Suppressor macrophage treated with lipopolysaccharide for 1 hour (primary cell): ENCODE data around the gene CTDSP2.
"Not testable (repeated sequence)": the region's sequence is repeated elsewhere in the genome, so short reads cannot be mapped to it uniquely, and the experiment has no call there.

Experiments
- DNase-seq, 3 donors: peaks; one replicate each; pipeline ENCODE4 v3.0.0-alpha.2; 2020 to 2022

CTDSP2 gene

DNA sequence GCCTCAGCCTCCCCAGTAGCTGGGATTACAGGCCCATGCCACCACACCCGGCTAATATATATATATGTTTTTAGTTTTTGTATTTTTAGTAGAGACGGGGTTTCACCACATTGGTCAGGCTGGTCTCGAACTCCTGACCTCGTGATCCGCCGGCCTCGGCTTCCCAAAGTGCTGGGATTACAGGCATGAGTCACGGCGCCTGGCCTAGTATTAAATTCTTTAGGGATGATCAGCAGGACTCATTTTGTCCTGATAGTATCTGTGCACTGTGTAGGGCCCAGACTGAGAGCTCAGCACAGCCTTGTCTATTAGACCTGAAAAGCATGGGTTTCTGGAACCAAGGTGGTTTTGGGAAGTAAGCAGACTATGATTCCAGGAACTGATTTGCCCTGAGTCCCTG lies 34.5 kb upstream of the CTDSP2 start:
- DNase-seq = not testable (repeated sequence)

DNA sequence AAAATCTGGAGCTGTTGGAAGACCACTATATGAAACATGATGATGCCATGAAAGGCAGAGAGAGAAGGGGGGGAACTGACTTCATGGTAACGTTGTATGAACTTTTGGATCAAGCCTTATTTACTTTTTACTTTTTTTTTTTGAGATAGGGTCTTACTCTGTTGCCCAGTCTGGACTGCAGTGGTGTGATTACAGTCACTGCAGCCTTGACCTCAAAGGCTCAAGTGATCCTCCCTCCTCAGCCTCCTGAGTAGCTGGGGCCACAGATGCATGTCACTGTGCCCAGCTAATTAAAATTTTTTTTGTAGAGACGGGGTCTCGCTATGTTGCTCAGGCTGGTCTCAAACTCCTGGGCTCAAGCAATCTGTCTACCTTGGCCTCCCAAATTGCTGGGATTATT lies 31.3 kb upstream of the CTDSP2 start:
- no peak for DNase-seq

DNA sequence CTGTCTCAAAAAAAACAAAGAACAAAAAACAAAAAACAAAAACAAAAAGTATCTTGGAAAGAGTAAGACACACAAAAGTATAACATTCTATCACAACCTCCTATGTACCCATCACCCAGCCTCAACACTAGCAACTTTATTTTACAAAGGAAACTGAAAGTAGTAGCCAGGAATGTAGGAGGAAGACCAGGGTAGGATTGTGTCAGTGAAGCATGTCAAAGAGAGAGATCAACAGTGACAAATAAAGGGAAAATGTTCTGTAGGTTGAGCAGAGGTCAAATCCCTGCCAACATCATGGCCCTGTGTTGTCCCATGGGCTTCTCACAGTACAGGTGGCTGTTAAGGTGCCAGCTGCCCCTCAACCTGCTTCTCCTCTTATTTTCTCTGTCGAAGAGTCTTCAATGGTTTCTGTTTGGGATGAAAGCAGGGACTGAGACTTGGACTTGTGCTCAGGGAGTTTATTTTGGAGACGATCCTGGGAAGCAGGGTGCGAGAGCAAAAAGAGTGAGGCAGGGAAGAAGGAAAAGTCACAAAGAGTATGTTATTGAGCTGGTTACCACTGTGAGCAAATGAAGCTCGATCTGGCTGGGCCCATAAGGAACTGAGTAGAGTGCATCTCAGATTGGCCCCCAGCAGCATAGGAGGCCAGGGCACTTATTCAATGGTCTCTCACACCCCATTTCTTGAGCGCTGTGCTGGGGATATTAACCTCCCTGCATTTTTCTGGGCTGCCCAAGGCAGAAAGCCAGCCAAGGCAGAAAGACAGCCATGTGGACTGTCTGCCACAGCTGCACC lies 29.4 kb upstream of the CTDSP2 start:
- DNase-seq = peak; percentile 35 to 63 (median 39)

DNA sequence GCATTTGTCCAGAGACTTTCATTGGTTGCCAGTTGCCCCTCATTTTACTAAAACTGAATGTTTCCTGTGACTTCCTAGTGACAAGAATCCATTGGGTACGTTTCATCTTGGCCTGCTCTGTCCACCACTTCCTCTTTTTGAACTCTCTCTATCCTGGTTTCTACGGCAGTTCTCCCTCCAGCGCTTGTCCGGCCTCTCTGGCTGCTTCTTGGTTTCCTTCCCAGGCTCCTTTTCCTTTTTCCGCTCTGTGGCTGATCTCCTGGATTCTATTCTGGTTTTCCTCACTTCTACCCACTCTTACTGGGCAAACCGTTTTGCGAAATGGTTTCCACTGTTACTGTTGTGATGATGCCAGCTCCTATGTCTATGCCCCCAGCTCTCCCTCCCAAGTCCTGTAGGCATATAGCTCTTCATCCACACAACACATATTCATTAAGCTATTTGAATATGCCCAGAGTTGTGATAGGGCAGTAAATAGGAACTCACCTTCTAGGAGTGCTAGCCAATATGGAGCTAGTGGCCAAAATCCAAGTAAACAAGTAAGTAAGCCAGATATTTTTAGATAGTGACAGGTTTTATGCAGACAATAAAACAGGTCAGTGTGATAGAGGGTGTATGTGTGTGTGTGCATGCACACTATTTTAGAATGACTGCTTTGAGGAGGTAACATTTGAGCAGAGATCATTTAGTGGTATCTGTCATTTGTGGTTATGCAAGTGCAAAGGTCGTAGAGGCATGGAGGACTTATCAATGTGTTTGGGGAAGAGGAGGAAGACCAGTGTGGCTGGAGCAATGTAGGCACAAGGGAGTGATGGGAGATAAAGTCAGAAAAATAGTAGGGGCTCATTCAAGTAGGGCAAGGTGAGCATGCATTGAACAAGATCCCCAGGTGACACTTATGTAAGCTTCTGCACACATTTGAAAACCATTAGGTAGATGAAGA lies 27.9 kb upstream of the CTDSP2 start:
- peak in 2 of 3 donors; percentile 57 to 65 for DNase-seq

DNA sequence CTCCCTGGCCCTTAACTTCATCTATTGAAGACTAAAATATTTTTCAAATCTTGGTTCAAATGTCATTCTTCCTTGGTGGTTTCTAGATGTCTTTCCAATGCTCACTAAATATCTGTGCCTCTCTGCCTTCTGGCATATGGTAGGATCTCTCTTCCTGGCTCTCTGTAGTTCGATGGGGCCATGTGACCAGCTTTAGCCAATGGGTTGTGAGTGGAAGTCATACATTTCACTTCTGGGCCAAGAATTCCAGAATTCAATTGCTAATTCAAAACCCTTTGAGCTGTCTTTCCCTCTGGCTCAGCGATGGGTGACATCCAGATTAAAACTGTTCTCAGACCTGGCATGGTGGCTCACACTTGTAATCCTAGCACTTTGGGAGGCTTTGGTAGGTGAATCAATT lies 25.8 kb upstream of the CTDSP2 start:
- no peak for DNase-seq

DNA sequence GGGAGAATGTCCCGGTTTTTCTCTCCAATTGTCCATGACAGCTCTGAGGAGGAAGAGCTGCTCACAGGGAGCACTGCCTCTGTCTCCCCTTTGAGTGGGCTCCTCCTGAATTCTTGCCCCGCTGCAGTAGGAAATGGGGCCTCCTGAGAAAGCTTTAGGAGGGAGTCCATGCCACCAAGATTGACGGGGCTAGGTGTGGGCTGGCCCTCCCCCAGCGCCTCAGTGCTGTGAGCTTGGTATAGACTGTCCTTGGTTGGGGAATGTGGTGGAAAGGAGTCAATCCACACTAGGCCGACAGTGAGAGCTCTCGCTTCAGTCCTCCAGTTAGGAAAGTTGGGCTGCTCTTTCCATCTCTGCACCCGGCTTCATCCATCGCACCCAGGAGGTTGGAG lies 23.4 kb upstream of the CTDSP2 start:
- DNase-seq = no peak

DNA sequence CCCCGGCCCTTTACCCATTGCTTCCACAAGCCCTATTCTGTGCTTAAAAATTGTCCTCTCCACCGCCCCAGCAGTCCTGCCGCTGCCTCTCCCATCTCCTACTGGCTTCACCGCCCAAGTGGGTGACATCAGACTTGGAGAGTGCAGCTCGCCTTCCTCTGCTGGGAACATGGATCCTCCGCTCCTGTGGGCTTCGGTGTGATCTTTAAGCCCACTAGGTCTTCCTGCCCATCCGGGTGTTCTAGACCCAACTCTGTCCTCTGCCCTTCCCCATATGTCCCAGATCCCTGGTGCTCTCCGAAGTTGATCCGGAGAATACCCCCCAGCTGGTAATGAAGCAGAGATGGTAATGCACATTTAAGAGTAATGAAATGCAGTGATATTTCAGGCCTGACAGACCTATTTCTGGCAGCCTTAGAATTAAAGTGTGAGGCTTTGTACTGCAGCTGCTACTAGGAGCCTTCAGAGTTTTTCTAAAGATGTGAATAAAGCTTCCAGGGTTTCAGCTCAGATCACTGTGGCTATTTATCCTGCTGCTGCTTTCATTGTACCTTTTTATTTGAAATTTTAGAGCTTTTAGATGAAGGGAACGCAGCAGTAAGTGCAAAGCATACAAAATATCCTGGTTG lies 22.9 kb upstream of the CTDSP2 start:
- no peak for DNase-seq

DNA sequence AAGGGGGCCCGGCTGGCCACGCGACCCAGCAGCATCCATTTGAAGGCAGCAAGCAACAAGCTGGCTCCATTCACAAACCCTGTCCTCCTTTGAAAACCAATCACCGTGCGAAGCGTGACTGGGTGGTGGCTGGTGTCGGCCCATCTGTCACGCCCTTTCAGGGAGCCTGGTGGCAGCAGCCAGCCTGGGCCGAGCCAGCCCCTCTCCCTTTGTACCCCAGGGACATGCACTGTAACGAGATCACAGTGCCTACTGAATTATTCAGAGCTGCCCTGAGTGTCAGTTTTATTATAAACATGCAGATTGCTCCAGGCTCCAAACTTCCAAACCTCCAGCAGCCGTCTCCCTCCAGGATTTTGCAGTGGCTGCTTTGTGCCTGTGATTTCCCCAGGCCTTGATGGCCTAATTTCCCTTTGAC lies 22.3 kb upstream of the CTDSP2 start:
- no peak for DNase-seq

DNA sequence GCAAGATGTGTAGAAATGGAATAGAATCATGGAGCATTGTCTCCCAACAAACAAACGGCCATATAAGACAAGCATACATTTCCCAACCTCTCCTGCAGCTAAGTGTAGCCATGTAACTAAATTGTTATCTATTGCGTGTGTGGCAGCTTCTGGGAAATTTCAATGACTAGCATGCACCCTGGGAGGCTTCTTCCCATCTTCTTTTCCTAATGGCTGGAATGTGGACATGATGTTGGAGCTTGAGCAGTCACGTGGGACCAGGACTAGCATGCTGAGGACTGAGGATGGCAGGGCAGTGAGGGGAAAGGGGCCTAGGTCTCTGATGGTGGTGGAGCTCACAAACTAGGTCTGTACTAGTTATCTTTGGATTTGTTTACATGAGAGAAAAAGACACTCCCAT lies 21.7 kb upstream of the CTDSP2 start:
- no peak for DNase-seq

DNA sequence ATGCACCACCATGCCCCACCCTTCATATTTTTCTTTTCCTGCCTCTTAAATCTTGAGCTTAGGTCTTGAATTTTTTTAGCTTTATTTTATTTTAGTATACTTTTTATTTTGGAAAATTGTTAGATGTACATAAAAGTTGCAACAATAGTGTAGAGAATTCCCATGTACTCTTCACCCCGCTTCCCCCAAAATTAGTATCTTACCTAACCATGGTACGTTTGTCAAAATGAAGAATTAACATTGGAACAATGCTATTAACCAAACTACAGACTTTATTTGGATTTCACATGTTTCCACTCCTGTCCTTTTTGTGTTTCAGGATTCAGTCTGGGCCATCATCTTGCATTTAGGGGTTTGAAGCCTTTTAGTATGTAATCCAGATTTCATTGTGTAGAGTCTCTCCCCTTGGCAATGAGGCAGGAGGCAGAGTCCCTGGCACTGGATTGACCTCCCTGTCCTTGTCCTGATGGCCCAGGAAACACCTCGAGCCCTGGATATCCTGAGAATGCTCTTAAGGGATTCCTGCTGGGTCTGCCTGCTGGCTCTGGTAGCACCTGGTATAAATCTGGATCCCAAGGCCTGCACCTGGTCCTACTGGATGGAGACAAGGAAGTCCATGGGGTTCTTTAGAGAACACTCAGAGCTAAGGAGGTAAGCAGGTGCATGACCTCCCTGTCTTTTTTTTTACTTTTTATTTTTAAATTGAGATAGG lies 19.9 kb upstream of the CTDSP2 start:
- no peak for DNase-seq

DNA sequence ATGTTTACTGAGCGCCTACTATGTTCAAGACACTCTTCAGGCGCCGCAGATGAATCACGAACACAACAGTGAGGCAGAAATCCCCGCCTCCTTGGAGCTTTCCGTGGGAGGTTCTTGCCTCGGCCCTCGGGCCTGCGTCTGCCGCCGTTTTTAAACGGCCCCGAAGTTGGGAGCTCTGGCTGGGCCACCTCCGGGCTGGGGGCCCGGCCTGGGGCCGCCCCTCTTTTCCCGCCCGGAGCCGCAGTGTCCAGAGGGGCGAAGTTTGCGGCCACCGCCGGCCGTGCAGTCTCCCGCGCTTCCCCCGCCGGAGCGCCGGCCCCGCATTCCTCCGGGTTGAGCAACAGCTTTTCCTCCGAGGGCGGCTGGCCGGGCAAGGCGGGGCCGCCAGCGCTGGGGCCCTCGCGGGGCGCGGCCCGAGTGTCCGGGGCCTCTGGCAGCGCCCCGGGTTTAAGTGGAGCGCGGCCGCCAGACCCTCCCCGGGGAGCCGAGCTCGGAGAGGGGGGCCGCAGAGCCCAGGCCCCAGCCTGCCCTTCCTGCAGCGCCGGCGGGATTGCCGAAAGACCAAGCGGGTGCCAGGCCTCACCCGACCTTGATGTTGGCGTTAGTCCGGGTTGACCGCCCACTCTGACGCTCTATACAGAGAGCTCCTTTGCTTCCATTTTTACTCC lies 18.7 kb upstream of the CTDSP2 start:
- peak; percentile 88 to 91 (median 90) for DNase-seq

DNA sequence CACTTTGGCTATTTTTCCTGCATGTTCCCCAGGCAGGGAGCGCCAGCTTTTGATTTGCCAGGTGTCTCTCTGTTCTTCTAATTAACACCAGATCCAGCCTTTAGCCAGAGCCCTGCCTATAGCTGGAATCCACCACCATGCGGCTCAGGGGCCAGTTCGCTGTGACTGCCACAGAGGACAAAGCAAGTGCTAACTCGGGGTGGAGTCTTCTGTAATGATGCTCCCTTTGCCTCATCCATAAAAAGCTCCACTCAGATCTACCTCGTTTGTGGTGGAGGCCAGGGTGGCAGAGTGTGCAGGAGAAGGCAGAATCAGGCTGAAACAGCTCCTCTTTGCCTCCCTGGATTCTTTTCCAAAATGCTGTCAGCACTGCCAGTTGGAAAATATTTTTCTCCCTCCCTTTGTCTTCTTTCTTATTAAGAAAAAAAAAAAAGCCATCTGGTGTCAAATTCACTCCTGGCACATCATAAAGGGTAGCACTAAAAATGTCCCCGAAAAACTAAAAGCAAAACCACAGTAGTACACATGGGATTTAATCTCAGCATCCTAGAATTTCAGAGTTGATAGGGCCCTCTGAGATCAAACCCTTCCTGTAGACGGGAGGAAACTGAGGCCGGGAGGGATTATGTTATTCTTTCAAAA lies 18.0 kb upstream of the CTDSP2 start:
- no peak for DNase-seq

DNA sequence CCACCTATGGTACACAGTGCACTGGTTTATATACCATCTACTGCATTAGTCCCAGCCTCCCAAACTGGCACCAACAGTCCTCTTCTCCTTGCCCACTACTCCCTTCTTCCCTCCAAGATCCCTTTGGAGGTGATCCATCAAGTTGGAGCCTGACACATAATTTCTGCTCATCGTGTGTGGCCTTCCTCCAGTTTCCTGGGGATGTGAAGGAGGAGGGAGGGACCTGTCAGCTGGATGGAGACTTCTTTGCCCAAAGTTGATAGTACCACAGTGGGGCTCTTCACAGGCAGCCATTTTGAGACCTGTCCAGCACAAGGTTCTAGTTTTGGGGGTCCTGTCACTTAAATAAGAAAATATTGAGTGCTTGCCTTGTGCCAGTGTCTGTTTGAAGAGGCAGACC lies 17.1 kb upstream of the CTDSP2 start:
- DNase-seq = no peak

DNA sequence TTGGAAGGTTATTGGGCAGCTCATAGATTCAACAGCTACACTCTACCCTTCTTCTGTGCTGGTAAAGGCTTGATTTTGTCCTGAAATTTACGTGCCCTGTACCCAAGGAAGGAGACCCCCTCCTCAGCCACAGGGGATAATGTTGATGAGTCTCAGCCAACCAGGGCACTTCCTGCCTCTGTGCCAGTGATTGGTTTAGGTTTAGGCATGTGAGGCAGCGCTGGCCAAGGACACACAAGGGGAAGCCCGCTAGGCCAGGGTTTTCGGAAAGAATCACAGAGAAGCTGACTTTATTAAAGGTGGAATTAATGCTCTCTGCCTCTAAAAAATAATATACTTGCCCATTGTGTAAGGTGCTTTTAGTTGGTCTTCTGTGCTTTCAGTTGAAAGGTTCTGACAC lies 15.4 kb upstream of the CTDSP2 start:
- DNase-seq = no peak

DNA sequence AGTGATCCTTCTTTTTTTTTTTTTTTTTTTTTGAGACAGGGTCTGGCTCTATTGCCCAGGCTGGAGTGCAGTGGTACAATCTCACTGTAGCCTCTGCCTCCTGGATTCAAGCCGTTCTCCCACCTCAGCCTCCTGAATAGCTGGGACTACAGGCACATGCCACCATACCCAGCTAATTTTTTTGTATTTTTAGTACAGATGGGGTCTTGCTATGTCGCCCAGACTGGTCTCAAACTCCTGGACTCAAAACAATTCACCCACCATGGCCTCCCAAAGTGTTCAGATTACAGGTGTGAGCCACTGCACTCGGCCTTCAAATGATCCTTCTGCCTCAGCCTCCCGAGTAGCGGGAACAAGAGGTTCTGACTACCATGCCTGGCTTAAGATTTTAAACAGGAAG lies 14.4 kb upstream of the CTDSP2 start:
- not testable (repeated sequence) for DNase-seq

DNA sequence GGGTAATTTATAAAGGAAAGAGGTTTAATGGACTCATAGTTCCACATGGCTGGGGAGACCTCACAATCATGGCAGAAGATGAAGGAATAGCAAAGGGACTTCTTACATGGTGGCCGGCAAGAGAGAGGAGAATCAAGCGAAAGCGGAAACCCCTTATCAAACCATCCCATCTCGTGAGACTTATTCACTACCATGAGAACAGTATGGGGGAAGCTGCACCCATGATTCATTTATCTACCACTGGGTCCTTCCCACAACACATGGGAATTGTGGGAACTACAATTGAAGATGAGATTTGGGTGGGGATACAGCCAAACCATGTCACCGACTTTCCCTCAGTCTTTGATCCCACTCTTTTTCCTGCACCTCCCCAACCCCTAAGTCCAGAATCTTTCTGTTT lies 12.6 kb upstream of the CTDSP2 start:
- DNase-seq = peak in 2 of 3 donors; percentile 12 to 38

DNA sequence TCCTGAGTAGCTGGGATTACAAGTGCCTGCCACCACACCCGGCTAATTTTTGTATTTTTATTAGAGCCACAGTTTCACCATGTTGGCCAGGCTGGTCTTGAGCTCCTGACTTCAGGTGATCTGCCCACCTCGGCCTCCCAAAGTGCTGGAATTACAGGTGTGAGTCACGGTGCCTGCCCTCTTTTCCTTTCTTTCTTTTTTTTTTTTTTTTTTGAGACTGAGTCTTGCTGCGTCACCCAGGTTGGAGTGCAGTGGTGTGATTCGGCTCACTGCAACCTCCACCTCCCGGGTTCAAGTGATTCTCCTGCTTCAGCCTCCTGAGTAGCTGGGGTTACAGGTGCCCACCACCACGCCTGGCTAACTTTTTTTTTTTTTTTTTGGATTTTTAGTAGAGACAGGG lies 11.6 kb upstream of the CTDSP2 start:
- not testable (repeated sequence) for DNase-seq

DNA sequence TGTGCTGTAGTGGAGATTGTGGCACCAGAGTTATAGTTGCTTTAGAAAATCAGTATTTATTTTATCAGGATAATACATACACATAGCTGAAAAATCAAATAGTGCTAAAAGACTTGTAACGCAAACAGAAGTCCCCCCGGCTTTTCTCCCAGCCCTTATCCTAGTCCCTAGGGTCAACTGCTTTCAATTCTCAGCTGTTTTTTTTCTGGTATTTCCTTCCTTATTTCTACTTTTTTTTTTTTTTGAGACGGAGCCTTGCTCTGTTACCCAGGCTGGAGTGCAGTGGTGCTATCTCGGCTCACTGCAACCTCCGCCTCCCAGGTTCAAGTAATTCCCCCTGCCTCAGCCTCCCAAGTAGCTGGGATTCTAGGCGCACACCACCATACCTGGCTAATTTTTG lies 8.4 kb upstream of the CTDSP2 start:
- peak in 2 of 3 donors; percentile 25 to 57 for DNase-seq

DNA sequence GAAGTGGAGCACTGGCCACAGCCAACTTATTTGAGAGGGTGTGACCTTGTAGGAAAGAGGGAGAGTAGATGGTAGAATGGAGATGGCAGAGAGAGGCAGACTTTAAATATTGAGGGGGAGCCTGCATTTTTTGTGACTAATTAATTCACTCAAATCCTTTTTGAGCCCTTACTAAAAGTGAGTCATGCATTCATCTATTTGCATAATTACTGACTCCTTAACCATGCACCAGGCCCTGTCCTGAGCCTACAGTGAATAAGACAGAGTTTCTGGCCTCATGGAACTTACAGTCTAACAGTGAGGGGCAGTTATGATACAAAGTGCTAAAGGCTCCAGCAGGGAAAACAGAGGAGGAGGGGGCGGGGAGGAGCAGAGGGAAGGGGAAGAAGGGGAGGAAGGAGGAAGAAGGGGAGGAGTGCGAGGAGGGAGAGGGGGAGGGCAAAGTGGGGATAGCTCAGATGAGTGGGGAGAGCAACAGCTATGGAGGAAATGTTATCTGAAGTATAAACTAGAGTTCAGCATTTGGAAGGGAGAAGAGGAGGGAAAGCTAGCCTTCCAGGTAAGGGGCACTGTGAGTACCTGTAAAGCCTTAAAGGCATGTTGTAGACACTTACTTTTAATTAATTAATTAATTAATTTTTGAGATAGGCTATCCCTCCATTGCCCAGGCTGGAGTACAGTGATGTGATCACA lies 7.5 kb upstream of the CTDSP2 start:
- DNase-seq = peak; percentile 35 to 55 (median 44)

DNA sequence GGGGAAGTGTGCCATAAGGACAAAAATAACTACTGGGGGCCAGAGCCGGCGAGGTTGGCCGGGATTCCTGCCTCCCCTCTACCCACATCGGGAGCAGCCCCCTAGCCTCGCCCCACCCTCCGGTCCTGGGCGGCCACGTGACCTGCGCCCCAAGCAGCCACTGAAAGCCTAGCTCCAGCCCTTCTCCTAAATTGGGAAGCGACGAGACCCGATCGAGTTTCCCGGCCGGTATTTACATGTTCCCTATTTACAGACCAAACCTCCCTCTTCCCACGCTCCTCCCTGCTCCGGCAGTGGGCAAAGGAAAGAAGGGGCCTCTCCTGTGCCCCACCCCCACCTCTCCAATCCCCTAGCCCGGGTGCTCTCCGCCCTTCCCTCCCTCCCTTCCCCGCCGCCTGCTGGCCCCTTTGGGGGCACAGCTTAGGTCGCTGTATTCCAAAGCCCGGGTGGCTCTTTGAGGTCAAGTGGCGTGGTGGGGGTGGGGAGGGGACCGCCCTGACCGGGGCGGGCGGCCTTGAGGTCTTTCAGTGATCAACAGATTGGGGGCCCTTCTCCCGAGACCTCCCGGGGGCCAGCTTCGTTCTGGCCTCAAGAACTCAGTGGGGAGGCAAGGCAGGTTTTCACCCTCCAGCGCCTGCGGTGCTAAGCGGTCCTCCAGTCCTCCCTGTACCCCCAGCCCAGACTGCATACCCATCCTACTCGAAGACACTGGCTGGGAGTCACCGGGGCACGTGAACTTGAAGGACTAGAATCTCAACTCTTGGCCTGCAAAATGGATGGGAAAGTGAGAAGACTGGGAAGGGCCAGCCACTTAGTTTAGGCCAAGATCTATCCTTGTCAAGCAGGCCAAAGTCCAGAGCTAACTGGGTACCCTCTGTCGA lies 6.3 kb upstream of the CTDSP2 start:
- DNase-seq = peak; percentile 51 to 56 (median 54)
